ENCODE results near the gene SPATA16.
"Not testable (repeated sequence)": the region's sequence is repeated elsewhere in the genome, so short reads cannot be mapped to it uniquely, and the experiment has no call there.

Gene SPATA16

DNA sequence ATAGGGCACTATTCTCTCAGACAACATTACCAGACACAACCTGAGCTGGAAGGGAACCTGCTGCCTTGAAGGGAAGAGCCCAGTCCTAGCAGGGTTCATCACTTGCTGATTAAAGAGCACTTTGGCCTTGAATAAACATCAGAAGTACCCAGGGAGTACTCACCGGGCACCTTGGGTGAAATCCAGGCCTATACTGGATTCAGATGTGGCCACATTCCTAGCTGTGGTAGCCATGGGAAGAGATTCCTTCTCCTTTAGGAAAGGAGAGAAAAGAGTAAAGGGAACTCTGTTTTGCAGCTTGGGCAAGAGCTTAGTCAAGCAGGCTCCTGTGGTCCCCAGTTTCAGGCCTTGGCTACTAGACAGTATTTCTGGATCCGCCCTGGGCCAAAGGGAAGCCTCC, 195.0 kb downstream of the SPATA16 start:
- DNase-seq (ENCODE audit: low spot score) = no peak

DNA sequence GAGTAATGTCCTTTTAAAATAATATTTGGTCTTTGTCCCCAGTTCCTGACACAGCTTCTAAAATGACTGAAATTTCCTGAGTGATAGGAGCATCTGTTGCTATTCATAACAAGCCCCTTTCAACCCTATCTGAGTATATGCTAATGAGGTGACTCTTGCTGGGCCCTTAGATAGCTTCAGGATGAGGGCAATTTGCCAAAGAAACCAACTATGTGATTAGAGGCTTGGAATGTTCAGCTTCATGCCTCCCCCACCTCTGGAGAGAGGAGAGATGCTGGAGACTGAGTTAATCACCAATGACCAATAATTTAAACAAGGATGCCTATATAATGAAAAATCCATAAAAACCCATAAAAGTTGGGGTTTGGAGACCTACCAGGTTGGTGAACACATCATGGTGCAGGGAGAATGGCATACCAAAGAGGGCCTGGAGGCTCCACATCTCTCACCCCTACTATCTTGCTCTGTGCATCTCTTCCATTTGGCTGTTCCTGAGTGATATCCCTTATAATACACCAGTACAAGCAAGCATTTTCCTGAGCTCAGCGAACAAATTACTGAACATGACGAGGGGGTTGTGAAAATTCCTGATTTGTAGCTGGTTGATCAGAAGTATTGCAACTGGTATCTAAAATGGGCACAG, 201.3 kb downstream of the SPATA16 start:
- DNase-seq (ENCODE audit: low spot score) = no peak

DNA sequence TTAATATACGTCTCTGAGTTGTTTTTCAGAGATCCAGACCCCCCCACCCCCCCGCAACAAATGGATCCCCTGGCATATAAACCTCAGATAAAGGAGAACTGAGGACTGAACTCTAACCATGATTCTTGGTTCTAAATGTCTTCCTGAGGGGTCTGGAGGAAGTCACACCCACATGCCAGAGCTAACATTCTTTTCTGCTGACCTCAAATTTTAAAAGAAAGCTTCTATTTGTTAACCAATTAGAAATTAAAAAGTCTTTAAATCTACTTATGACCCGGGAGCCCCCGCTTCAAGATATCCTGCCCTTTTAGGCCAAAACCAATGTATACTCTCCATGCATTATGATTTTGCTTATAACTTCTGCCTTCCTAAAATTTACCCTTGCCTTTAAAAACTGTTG, 202.2 kb downstream of the SPATA16 start:
- no peak for DNase-seq (ENCODE audit: low spot score)

DNA sequence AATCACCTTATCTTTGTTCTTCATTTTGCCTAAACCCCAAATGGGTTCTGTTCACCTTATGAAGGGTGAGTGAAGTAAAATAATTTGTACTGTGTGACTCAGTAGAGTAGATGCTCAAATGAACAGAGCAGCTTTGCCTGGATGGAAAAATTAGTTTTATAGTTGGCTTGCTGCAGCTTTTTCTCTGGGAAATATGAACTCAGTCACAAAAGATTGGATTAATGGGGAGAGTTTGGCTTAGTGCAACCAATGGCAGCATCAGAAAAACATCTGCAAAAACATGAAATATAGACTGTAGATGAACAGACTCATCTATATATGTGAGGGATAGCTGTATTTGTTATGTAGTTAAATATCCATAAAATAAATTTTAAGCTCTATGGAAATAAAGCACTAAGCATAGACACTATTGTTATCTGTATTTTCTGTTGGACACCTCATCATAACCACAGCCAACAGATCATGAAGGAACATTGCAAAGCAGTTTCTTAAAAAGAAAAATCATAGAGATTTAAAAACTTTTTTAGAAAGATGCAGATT, 209.2 kb downstream of the SPATA16 start:
- no peak for DNase-seq (ENCODE audit: low spot score)

DNA sequence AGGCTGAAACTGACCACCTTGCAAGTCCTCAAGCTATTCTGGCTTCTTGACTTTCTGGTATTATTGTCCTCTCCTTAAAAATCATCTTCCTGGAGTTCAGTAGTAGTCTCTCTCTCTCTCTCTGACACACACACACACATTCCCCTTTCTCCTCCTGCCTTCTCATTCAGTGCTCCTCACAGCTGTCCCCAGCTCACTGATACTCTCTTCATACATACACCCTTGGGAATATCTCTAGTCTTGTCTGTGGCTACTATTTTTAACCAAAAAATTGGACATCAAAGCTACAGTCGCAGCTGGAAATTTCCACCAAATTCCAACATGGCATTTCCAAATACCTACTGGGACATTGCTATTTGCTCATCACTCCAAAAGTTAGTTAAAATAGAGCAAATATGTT, 211.6 kb downstream of the SPATA16 start:
- no peak for DNase-seq (ENCODE audit: low spot score)

DNA sequence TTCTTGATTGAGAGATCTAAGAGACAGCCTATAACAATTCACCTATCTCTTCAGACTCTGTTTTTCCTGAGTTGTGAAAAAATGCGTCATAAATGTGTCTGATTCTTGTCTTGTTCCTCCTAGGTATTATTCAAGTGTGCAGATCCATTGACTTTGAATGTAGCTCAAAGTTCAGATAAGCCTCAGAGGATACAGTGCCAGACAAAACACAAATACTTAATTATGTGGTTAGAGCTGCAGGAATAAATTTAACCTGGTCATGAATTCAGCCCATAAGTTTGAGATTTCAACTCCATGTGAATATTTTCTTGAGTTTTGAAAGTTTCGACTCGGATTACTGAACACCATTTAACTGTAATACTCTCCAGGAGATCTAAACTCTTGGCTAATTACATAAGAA, 216.5 kb downstream of the SPATA16 start:
- DNase-seq (ENCODE audit: low spot score) = no peak

DNA sequence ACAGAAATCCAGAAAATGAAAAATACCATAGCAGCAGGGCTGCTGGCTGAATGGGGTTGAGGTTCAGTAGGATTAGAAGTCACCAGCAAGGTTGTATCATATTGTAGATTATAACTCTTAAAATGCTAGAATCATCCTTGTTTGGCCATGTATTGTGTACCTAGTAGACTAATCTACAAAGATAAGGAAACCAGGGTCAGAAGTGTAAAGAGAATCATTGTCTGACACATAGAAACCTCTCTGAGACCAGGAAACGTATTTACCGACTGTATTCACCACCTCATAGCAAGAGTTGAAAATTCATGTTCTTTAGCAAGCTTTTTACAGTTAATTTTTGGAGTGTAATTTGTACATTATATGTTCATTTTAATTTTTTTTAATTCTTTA, 221.7 kb downstream of the SPATA16 start:
- no peak for DNase-seq (ENCODE audit: low spot score)

DNA sequence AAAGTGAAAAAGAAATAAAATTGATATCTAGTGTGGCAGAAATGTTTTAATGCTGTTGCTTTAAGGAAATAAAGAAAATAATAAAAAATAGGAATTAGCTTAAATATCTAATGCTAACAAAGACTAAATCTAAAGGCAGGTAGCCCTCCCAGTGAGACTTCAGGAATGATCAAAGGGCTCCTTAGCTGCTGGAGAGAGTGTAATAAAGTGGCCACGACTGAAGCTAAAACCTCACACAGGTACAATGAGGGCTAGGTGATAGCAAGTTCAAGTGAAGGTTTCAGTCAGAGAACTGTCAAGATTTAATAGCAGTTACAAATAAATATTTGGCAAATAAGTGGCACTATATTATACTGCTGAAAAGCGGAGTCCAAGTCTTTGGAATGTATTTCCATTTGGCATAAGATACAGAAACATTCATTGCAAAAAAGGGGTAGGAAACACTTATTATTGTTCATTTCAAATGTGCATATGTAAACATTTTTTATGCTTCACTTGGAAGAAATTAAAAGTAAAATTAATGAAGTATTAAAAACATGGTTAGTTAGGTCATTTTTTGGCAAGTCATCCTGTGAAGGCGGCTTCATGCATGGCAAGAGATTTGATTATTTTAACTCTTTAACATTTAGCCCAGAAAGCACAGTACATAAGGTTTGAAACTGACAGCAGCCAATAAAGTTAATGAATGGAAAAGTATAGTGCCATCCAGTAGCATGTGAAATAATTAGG, 222.3 kb downstream of the SPATA16 start:
- DNase-seq (ENCODE audit: low spot score) = no peak

DNA sequence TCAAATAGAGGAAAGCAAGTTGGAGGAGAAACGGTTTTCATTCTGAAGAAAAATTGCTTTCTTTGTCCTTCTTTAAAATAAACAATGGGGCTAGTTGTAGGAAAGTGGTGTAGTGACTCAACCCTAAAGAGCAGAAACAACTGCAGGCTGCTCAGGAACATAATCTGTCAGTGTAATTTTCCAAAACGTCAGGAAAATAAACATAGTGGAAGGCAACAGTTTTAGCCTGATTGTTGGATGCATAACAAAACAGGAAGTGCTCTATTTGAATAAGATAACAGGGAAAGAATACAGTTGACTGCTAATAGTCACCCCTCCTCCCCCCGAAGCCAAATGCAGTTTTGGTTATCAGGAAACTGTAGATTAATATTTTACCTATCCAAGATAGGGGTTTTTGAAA, 222.9 kb downstream of the SPATA16 start:
- peak; percentile 78 for DNase-seq (ENCODE audit: low spot score)

DNA sequence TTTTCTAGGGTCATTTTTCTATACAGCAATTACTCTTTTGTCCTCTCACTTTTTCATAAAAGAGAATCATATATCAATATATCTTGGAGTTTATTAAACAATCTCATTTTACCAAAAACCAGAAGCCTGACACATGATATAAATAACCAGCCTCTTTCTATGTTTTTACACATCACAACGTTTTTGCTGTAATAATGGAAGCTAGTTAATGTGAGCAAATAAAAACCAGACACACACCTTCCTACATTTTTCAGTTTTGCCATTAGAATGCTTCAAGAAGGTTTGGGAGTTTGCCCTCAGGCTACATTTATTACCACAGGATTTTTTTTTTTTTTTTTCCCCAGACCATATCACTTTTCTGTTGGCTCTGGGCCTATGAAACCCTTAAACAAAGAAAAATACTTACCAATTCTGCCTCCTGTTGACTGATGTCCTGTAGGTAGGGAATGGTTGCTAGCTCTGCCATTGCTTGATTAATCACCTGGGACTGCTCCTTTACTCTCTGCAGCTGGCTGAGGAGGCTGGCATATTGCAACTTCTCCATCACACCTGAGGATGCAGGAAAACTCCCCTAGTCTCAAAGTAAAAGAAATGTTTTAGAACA, 225.0 kb downstream of the SPATA16 start:
- DNase-seq (ENCODE audit: low spot score) = no peak

DNA sequence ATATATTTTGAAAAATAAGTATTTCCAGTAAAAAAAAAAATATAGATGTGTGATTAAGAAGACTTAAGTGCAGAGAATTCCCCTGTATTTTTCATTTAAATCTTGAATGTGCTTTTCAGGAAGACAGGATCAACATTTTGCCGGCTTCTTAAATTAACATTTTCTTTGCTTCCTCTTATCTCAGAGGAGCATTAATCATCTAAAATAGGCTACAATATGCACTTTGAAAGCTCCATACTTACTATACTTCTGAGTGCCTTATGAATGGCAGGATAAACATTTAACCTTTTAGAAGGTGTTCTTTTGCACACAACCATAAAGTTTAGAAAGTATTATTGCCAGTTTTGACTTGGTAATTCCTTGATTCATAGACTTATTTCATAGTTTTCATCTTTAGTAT, 226.2 kb downstream of the SPATA16 start:
- no peak for DNase-seq (ENCODE audit: low spot score)

DNA sequence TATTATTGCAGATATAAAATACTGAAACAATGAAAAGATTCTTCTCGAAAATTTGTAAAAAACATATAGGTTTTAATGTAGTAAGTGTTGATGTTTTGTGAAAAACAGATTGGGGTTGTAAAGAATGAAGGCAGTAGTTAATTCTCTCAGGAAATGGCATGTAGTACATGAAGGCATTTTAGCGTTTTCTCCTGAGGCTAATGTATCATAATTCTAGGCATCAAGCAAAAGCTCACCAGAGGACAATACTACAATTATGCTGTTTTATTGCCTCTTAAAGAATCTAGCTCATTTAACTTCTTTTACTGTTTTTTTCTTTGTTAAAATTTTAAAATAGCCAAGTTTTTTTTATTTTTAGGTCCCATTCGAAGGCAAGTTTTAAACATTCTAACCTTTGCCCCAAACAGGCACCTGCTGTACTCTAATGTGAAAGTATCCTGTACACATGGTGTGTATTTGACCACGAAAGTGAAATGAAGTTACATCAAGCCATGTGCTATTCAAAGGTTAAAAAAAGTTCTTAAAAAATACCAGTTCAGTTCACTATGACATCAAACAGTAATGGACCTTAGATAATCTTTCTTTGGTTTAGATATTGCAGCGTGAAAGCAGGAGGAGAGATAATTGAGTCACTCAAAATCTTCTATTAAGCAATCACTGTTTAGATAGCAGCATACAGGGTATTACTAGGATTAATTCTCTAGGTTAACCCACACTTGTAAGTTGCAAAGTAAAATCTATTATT, 227.0 kb downstream of the SPATA16 start:
- DNase-seq (ENCODE audit: low spot score) = no peak

DNA sequence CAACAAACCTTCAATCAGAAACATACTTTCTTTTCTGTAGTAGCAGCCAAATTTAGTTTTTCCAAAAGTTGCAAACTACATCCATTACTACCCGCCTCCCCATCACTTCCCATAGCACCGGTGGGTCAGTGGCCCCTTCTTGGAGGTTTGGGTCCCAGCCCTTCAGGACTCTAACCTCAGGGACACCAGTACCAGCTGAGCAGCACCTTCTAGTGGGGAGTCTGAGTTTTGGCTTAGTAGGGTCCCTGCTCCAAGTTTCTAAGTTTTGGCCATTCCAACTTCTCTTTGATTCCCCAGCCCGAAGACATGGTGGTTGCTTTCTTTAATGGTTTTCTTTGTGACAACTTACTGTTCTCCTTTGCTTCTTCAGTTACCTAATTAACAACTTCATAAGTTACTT, 229.9 kb downstream of the SPATA16 start:
- no peak for DNase-seq (ENCODE audit: low spot score)

DNA sequence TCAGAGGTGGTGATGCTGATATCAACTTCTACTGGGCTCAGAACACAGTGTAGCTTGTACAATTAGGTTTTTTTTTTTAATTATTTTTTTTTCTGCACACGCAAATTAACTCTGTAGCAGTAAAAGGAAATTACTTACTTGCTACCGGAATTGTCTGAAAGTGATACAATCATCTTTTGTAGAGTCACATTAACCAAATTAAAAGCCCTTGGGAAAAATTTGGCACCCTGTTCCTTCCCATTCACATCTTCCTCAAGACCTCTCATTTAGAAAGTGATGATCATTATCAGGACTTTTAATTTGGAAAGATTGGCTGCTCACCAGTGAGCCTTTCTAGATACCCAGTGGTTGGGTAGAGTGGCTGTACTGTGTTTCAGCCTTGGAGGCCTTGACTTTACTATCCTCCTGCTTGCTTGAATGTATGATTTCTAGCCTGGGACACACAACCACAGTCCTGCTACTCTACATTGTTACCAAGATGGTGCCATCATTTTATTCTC, 232.2 kb downstream of the SPATA16 start:
- no peak for DNase-seq (ENCODE audit: low spot score)

DNA sequence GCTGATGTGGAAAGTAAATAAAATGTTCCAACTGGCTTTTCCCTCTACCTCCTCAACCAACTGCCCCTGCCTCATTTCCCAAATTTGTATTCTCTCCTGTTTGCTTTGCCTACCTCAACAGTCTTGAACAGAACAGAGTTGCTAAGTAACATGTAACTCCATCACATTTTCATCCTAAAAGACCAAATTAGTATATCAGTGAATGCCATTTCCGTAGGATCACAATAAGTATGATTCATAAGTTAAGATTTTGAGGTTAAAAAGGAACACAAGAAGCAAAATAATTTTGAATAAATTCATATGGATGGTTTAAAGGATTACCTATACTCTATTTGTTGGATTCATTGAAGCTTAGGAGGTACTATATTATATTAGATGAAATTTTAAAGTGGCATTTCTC, 235.6 kb downstream of the SPATA16 start:
- no peak for DNase-seq (ENCODE audit: low spot score)

DNA sequence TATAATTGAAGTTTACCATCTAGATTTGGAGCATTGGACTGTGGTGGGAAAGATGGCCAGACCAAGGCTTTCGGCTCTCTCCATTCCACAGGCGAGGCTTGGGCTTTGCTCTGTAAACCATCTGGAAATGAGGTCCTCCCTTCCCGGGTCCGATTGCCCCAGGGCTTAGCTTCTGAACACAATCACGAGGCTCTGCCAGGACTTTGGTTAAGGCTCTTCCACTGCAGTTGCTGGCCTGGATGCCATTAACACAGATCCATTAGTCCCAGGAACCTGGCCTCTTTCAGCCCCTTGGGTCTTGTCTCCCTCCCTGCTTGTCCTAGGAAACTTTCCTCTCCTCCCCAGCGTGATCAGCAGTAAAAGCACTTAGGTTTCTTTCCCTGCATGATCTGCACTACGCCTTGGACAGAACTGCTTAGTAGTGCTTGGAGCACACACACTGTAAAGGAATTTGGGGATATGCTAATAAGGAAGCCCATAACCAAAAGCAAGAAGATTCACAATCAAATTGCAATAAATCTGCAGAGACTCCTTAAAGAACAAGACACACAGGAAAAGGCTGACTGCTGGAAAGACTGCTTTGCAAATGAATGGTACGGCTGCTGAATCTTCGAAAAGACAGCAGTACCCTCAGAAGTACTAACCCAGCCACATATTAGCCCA, 236.2 kb downstream of the SPATA16 start:
- DNase-seq (ENCODE audit: low spot score) = no peak

DNA sequence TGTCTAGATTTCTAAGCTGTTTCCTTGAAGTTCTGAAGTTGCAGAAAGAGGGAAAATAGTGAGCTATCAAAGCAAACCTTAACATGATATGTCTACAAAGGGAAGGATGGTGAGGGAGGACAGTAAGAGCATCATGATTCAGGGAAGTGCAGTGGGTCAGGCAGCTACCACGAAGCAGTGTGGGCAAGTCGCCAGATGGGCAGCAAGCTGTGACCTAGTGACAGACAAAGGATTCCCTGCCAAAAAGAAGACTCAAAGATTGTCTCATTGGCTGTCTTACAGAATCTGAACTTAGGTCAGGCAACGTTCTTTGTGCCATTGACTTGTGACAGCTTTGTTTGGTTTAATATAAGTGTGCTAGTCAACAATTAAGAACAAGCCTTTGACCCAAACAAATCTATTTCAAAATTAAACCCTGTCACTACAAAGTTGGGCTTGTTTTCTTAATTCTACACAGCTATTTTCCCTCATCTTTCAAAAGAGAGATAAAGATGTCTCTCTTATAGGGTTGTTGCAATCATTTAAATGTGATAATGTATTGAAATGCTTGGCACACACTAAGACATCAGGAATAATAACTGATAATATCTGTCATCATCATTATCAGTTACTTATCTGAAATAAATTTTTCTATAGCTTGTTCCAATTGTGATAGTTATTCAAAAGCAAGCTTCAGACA, 237.3 kb downstream of the SPATA16 start:
- DNase-seq (ENCODE audit: low spot score) = no peak

DNA sequence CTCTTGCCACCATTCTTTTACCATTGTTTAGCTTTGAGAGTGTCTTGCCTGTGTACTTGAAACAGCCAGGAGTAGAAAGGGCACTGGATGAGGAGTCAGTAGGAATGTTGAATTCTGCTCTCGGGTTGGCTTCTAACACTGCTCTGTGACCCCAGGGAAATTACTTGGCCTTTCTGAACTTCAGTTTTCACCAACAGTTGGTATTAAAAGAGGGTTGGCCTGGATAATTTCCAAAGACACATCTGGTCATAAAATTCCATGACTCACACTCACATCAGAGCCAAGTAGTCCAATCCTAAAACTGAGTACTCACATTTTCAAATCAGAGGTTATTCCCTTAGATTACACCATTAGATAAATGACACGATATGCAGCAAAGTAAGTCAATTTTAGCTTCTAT, 248.9 kb downstream of the SPATA16 start:
- DNase-seq (ENCODE audit: low spot score) = no peak

DNA sequence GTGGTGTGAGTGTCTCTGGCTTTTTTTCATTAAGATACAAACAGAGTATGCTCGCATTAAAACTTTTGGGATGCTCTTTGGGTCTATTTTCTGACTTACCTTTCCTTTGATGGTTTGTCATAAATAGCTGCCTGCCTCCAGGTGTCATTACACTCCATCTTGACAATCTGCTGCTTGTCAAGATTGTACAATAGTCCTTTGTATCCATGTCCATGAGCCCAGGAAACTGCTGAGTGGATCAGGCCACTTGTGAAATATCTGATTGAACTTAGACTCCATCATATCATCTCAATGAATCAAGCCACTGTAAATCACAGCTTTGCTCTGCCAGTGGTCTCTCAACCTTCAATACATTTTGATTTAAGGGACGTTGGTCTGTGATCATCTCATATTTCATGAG, 255.3 kb downstream of the SPATA16 start:
- no peak for DNase-seq (ENCODE audit: low spot score)

DNA sequence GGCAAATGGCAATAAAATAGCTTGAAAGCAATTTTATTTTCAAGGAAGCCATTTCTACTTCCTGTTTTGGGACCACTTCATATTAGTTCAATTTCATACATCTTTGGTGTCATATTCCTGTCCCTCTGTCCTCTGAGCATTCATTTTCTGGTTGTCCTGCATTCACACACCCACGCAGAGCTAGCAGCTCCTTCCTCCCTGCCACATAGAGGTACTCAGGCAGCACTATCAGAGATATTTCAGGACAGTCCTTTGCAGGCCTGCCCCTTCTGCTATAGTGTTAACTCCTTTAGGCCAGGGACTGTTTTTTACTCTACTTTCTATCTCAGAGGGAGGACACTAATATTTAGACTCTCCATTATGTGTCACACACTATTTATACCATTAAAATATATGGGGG, 258.5 kb downstream of the SPATA16 start:
- DNase-seq (ENCODE audit: low spot score) = no peak

DNA sequence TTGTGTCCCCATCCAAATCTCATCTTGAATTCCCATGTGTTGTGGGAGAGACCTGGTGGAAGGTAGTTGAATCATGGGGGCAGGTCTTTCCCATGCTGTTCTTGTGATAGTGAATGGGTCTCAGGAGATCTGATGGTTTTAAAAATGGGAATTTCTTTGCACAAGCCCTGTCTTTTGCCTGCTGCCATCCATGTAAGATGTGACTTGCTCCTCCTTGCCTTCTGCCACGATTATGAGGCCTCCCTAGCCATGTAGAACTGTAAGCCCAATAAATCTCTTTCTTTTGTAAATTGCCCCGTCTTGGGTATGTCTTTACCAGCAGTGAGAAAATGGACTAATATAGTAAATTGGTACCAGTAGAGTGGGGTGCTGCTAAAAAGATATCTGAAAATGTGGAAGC, 261.7 kb downstream of the SPATA16 start:
- DNase-seq (ENCODE audit: low spot score) = not testable (repeated sequence)

All from pons (tissue), 1 donor.